ENCODE data around the gene ZKSCAN1.

ZKSCAN1 gene

DNA sequence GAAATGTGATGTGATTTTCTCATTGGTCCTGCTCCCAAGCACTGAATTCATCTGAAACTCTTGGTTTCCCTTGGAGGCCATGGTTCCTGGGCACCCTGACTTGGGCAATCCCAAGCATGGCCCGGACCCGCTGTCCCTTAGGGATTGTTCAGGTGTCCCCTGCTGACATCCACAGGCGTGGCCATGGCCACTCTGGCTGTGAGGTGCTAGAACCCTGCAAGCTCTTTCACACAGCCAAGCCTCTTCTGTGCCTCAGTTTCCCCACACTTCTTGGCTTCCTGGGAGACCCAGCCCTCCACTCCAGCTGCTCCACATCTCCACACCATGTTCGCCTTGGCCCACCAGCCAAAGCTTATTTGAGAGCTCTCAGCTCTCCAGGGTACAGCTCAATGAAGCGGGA, 27.6 kb upstream of the ZKSCAN1 start:
- no peak for TF ChIP-seq ZBTB7A (IDR thresholded peaks at IDR 0.05; ENCODE audit: low read depth)

DNA sequence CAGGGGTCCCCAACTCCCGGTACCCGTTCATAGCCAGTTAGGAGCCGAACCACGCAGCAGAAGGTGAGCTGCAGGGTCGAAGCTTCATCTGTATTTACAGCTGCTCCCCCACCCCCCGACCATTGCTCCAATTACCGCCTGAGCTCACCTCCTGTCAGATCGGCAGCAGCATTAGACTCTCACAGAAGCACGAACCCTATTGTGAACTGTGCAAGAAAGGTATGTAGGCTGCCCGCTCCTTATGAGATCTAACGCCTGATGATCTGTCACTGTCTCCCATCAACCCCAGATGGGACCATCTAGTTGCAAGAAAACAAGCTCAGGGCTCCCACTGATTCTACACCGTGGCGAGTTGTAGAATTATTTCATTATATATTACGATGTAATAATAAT, 24.9 kb upstream of the ZKSCAN1 start:
- TF ChIP-seq CREB1 (IDR thresholded peaks at IDR 0.05; ENCODE audit: low read depth) (no peak), TAF1 (IDR thresholded peaks at IDR 0.05; ENCODE audit: low read depth) (no peak), NFIC (IDR thresholded peaks at IDR 0.05) (no peak), EP300 (IDR thresholded peaks at IDR 0.05; ENCODE audit: borderline replicate concordance) (no peak), TEAD4 (IDR thresholded peaks at IDR 0.05) (no peak), ZBTB7A (IDR thresholded peaks at IDR 0.05; ENCODE audit: low read depth) (no peak), FOXM1 (IDR thresholded peaks at IDR 0.05; ENCODE audit: borderline replicate concordance, low read depth) (no peak), RAD21 (IDR thresholded peaks at IDR 0.05; ENCODE audit: low read depth) (no peak), TCF12 (IDR thresholded peaks at IDR 0.05; ENCODE audit: low read depth) (no peak), CEBPB (IDR thresholded peaks at IDR 0.05) (no peak), EGR1 (IDR thresholded peaks at IDR 0.05) (no peak), YY1 (IDR thresholded peaks at IDR 0.05; ENCODE audit: low read depth) (no peak)
- TF ChIP-seq, protein P1, sequence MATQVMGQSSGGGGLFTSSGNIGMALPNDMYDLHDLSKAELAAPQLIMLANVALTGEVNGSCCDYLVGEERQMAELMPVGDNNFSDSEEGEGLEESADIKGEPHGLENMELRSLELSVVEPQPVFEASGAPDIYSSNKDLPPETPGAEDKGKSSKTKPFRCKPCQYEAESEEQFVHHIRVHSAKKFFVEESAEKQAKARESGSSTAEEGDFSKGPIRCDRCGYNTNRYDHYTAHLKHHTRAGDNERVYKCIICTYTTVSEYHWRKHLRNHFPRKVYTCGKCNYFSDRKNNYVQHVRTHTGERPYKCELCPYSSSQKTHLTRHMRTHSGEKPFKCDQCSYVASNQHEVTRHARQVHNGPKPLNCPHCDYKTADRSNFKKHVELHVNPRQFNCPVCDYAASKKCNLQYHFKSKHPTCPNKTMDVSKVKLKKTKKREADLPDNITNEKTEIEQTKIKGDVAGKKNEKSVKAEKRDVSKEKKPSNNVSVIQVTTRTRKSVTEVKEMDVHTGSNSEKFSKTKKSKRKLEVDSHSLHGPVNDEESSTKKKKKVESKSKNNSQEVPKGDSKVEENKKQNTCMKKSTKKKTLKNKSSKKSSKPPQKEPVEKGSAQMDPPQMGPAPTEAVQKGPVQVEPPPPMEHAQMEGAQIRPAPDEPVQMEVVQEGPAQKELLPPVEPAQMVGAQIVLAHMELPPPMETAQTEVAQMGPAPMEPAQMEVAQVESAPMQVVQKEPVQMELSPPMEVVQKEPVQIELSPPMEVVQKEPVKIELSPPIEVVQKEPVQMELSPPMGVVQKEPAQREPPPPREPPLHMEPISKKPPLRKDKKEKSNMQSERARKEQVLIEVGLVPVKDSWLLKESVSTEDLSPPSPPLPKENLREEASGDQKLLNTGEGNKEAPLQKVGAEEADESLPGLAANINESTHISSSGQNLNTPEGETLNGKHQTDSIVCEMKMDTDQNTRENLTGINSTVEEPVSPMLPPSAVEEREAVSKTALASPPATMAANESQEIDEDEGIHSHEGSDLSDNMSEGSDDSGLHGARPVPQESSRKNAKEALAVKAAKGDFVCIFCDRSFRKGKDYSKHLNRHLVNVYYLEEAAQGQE (IDR thresholded peaks at IDR 0.05; ENCODE audit: low read depth), result no peak
- TF ChIP-seq, protein P2, sequence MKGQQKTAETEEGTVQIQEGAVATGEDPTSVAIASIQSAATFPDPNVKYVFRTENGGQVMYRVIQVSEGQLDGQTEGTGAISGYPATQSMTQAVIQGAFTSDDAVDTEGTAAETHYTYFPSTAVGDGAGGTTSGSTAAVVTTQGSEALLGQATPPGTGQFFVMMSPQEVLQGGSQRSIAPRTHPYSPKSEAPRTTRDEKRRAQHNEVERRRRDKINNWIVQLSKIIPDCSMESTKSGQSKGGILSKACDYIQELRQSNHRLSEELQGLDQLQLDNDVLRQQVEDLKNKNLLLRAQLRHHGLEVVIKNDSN (IDR thresholded peaks at IDR 0.05), result no peak
- TF ChIP-seq, protein P3, sequence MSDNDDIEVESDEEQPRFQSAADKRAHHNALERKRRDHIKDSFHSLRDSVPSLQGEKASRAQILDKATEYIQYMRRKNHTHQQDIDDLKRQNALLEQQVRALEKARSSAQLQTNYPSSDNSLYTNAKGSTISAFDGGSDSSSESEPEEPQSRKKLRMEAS (IDR thresholded peaks at IDR 0.05), result no peak

DNA sequence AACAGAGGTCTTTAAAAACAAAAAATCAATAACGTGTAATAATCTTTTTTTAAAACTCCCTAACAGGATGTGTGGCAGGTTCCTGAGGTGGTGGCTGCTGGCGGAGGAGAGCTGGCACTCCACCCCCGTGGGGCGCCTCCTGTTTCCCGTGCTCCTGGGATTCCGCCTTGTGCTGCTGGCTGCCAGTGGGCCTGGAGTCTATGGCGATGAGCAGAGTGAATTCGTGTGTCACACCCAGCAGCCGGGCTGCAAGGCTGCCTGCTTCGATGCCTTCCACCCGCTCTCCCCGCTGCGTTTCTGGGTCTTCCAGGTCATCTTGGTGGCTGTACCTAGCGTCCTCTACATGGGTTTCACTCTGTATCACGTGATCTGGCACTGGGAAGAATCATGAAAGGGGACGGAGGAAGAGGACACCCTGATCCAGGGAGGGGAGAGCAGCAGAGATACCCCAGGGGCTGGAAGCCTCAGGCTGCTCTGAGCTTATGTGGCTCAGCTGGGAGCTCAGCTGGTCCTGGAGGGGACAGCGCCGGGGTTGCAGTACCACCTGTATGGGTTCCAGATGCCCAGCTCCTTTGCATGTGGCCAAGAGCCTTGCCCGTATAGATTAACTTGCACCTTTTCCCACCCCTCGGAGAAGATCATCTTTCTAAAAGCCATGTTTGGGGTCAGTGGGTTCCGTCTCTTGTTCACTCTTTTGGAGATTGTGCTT, 22.9 kb upstream of the ZKSCAN1 start:
- TF ChIP-seq, protein P1 (IDR thresholded peaks at IDR 0.05; ENCODE audit: low read depth), result no peak
- TF ChIP-seq, protein P2 (IDR thresholded peaks at IDR 0.05), result peak; percentile 11; the same call in 1 of the 2 replicates
- no peak for TF ChIP-seq YY1 (IDR thresholded peaks at IDR 0.05; ENCODE audit: low read depth)
- no peak for TF ChIP-seq CREB1 (IDR thresholded peaks at IDR 0.05; ENCODE audit: low read depth)
- TF ChIP-seq EP300 (IDR thresholded peaks at IDR 0.05; ENCODE audit: borderline replicate concordance), result no peak

DNA sequence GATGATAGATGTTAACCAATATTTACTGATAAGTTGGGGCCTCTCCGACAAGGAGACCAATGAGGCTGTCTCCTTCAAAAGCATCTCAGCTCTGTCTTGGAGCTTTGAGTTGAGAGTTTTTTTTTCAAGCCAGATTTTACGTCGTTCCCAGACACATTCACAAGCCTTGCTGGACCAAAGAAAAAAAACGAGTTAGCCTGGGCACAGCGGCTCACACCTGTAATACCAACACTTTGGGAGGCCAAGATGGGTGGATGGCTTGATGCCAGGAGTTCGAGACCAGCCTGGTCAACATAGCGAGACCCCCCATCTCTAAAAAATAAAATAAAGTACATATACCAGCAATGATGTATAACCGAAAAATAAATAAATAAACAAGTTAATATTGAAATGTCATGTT, 20.6 kb upstream of the ZKSCAN1 start:
- TF ChIP-seq CREB1 (IDR thresholded peaks at IDR 0.05; ENCODE audit: low read depth), result no peak
- TF ChIP-seq TEAD4 (IDR thresholded peaks at IDR 0.05), result no peak
- no peak for TF ChIP-seq TCF12 (IDR thresholded peaks at IDR 0.05; ENCODE audit: low read depth)
- TF ChIP-seq, protein P2 (IDR thresholded peaks at IDR 0.05), result no peak
- TF ChIP-seq EP300 (IDR thresholded peaks at IDR 0.05; ENCODE audit: borderline replicate concordance), result no peak
- TF ChIP-seq, protein P3 (IDR thresholded peaks at IDR 0.05), result no peak
- TF ChIP-seq FOXM1 (IDR thresholded peaks at IDR 0.05; ENCODE audit: borderline replicate concordance, low read depth), result no peak
- no peak for TF ChIP-seq TAF1 (IDR thresholded peaks at IDR 0.05; ENCODE audit: low read depth)
- no peak for TF ChIP-seq ZBTB7A (IDR thresholded peaks at IDR 0.05; ENCODE audit: low read depth)
- no peak for TF ChIP-seq CEBPB (IDR thresholded peaks at IDR 0.05)
- TF ChIP-seq RAD21 (IDR thresholded peaks at IDR 0.05; ENCODE audit: low read depth), result no peak
- TF ChIP-seq EGR1 (IDR thresholded peaks at IDR 0.05), result no peak
- TF ChIP-seq, protein P1 (IDR thresholded peaks at IDR 0.05; ENCODE audit: low read depth), result no peak
- no peak for TF ChIP-seq NFIC (IDR thresholded peaks at IDR 0.05)
- no peak for TF ChIP-seq YY1 (IDR thresholded peaks at IDR 0.05; ENCODE audit: low read depth)

All from Ishikawa (cell line).